HL-60/S4 (cell line): ENCODE data around the gene PGA4.
"Not testable (repeated sequence)": the region's sequence is repeated elsewhere in the genome, so short reads cannot be mapped to it uniquely, and the experiment has no call there.

Source experiments
- in situ Hi-C: fragments of 300-500 bp; cut with MboI; formaldehyde crosslinking; loops from 2 replicates; pipeline ENCODE4 v1.14.3; 2022; ENCODE audit warnings: low sequenced_read_pairs

PGA4 gene

DNA sequence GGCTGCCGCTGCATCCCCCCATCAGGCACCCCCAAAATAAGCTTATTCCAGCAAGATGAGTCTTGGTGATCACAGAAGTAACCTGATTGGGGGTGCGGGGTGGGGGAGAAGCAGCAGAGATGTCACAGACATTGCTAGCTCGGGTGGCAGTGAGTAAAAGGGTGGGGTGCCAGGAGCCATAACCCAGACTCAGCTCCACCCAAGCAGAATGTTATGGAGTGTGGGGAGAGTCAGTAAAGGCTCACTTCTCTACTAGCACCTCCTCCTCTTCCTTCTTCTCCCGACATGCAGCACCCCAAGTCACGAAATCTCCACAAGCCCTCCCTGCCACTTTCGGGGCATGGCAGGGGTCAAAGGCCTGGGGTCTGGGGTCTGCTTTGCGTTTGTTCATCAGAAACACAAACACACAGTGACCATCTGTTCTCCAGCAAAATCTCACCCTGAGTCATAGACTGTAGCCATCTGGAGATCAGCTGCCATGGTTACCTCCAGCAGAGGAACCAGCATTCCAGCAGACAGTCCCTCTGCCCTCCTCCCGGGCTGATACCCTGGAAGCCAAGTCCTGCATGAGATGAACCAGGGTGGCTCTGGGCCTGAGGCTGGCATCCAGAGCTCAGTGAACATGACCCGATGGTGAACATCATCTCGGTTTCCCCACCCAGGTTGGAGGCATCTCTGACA, 23.3 kb downstream of the PGA4 start:
- in situ Hi-C loops = not testable (repeated sequence)

DNA sequence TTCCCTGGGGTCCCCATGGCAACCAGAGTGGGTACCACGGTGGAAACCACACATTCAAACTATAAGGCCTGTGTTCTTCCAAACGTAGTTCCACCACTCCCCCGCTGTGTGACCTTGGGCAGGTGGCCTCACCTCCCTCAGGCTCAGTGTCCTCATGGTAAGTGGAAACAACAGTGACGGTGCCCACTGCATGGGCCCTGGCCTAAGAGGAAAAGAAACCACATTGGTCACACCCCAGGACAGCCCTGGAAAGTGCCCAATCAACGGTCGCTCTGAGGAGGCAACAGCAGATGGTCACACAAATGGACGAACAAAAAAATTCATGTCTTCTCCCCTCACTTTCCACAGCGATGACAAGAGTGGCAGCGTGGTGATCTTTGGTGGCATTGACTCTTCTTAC, 25.9 kb downstream of the PGA4 start:
- in situ Hi-C loops = not testable (repeated sequence)

DNA sequence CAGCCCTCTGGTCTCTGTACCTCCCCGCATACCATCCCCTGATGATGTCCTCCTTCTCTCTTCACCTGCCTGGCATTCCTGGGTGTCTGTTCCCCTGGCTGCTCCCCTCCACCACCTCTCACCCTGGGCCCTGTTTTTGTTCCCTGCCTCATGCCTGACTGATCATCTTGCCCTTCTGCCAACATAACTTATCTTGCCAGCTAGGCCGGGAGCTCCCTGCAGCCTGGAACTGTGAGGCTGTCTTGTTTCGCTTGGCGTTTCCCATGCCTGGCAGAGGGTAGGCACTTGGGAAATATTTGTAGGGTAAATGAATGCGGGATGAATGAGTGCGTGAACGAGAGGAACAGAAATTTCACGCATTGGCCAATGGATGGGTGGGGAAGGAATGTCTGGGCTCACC, 27.1 kb downstream of the PGA4 start:
- in situ Hi-C loops = not testable (repeated sequence)

DNA sequence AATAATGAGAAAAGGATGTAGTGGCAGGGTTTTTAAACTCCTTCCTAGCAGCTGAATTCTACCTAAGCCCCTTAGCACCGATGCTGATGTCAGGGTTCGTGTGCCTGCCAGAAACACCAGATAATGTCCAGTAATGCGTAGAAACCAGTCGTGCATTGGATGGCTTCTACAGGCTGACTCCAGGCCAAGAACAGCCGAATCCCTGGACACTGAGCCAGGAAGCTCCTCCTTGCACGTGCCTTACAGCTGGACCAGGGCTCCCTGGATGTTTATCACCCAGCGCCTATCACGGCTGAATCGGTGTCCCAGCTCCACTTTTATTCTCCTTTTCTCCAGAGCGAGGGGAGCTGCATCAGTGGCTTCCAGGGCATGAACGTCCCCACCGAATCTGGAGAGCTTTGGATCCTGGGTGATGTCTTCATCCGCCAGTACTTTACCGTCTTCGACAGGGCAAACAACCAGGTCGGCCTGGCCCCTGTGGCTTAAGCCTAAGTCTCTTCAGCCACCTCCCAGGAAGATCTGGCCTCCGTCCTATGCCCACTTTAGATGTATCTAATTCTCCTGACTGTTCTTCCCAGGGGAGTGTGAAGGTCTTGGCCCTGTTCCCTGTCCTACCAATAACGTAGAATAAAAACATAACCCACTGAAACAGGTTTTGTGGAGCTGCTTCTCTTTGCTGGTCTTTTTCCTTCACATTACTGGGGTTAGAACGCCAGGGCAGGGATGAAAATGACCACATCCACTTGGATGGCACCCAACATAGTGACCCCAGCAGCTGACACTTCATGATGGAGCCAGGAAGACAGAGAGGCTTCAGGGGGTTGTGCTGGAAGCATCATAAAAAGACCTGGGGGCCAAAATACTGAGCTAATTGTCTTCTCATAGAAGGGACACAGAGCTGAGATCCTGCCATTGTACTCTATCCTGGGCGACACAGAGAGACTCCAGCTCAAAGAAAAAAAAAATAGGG, 28.9 kb downstream of the PGA4 start:
- in situ Hi-C loops = not testable (repeated sequence)

GRCh38 chr11:61252332-61252731, 30.2 kb downstream of the PGA4 start:
- in situ Hi-C loops = not testable (repeated sequence)

DNA sequence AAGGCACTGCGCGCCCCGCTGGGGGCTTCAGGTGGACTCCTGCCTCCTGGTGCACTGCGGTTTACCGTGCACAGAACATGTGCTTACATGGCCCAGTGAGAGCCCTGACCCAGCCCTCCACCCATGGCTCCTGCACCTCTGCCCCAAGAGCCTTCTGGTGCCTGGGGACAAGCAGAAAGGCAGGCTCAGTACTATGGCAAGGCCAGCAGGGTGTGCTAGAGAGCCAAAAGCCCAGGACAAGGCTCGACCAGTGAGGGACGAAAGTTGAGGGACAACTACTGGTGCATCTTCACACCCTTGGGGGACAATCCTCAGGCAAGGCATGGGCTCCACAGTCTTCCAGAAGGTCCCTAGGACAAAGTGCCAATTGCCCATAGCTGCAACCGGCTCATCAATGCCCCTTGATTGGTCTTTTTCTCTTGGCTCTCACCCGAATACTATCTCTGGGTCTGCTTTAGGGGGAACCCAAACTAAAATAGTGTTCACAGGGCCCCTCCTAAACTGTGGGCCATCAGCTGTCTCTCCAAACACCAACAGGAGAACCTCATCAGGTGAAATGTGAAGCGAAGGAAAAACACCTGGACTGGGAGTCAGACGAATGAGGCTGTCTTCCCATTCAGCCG, 32.4 kb downstream of the PGA4 start:
- in situ Hi-C loops = no loop called here

- in situ Hi-C loops = no loop called here
These were observed 34.7 kb downstream of the PGA4 start for GRCh38 chr11:61256710-61257482.

DNA sequence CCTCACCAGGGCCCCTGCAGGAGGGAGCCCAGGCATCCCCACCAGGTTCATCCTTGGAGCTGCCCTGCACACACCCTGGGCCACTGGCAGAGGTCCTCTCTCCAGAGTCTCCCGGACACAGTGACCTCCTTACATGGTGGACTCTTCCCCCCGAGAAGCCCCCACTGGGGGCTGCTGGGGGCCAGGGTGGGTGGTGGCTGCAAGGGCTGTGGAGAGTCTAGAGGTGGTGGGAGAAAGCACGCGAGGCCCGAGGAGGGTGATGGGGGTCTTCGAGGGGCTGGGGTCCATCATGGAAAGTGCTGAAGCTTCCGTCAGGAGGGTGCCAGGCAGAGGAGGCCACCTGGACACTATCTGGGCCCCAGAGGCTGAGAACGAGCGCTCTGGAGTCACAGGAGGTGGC, 36.4 kb downstream of the PGA4 start:
- in situ Hi-C loops = no loop called here

- in situ Hi-C loops = no loop called here
These were observed 37.2 kb downstream of the PGA4 start for GRCh38 chr11:61259363-61259762.

DNA sequence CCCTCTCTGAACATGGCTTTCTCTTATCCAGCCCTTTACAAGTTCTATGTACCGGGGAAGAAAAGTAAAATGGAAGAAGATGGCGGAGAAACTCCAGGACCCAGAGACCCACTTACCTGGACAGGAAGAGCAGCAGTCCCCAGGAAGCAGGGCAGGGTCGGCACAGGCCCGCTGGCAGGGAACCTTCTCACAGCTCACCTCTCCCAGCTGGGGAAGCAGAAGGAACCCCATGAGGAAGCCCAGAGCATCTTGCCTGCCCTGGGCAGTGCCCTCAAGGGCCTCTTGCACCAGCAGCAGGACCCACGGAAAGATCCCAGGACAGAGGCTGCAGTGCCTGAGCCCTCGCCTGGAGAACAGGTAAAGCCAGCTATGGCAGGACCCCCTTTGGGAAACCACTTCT, 42.2 kb downstream of the PGA4 start:
- in situ Hi-C loops = no loop called here

DNA sequence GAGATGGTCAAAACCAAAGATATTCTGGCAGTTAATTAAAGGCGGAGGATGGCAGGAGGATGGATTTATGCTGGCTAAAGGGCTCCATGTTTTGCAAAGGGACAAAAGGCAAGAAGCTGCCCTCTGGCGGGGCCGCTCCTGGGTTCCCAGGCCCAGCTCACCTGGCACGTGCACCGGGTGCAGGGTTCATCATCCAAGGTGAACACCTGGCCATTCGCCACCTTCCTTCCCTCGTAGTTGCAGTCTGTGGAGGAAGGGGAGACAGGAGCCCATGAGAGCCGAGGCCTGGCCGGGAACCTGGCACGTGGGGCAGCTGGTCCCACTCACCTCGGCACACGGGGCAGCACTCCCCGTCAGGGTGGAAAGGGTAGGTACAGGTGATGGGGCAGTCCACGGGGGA, 42.6 kb downstream of the PGA4 start:
- in situ Hi-C loops = no loop called here

DNA sequence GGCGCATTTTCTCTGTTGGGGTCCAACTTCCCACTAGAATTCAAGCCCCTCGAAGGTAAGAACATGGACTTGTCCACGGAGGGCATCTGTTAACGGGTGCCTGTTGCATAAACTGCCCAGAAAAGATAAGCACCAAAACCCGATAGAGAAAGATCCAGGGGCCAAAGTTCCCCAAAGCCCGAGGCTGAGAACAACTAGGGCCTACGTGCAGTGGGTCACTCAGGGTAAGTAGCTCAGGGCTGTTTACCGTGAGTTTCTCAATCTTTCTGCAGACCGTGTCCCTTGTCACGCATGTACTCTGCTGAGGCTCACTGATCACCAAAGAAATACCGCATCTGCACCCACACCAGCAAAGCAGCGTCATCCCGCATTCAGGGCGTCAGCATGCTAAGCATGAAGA, 43.2 kb downstream of the PGA4 start:
- in situ Hi-C loops = no loop called here

GRCh38 chr11:61266602-61267001, 44.5 kb downstream of the PGA4 start:
- in situ Hi-C loops = no loop called here

DNA sequence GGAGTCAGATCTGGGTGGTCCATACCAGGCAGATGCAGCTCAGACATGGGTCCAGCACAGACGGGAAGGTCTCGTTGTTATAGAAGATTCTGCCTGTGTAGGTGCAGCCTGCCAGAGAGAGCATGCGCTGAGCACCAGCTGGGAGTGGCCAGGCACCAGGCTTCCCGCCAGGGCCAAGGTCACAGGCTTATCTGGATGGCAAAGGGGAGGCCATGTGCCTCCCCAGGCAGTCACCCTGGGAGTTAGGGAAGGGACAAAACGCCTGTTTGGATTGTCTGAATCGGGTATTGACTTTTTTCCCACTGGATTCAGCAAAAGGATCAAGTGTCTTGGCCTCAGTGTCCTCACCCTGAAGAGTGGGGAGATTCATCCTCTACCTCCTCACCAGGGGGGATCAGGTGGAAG, 45.3 kb downstream of the PGA4 start:
- in situ Hi-C loops = no loop called here

DNA sequence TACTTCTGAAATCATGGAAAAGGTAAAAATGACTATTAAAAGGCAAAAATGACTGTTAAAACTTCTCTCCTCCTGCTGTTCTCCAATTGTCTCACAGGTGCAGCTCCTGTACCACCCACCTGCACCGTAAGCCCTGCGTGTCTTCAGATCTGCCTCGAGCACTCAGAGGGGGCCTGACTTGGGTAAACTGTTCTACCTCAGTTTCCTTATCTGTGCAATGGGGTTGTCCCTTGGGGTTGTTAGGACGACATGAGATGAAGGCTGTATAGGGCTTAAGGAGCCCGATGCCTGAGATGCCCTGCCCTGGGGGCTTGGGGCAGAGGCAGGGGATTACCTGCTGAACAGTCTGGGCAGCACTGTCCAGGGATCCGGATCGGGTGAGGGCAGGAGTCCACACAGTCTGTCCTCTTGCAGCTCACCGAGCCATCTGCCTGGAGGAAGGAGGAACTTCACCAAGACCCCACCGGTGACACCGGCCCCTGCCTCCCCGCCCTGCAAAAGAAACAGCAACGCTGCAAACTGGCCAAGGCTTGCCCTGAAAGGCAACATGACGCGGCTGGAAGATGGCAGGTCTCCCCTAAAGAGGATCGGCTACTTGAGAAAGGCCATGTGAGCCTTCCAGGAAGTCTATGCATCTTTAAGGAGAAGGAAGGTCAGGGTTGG, 46.6 kb downstream of the PGA4 start:
- in situ Hi-C loops = no loop called here

- in situ Hi-C loops = no loop called here
These were observed 48.4 kb downstream of the PGA4 start for GRCh38 chr11:61270354-61271076.

DNA sequence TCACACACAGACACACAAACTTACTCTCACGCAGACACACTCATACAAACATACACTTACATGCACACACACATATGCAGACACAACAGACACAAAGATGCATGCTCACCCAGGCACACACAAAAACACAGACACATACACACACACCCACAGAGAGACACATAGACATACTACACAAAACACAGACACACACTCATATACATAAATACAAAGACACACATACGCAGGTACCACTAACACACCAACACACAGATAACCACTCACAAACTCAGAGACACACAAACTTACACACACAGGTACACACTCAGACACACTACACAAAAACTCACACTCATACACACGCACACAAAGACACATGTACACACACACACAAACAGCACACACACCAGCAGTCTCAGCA, 50.6 kb downstream of the PGA4 start:
- in situ Hi-C loops = no loop called here

- in situ Hi-C loops = no loop called here
These were observed 51.3 kb downstream of the PGA4 start for GRCh38 chr11:61273178-61274078.

DNA sequence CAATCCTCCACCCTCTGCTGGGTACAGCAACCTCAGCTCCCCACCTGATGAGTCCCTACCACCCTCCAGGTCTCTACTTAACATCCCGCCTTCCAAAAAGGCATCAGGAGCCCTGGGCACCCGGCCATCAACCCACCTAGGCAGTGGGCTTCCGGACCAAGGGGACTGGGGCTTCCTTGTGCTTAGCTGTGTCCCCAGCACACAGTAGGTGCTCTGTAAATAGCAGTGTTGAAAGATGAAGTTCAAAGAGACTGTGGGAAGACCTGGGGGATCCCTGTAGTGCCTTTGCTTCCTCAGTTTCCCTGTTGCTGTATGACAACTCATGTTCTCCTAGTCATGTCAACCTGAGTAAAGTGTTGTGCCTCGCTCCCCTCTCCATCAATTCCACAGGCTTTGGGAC, 51.9 kb downstream of the PGA4 start:
- in situ Hi-C loops = no loop called here
